ENCODE measurements around the gene TACC2. TPM values are rescaled to one million over a fixed set of nuclear protein-coding genes. Genes with fewer than 3 reads are reported as not detected.

Gene TACC2
- total RNA-seq, 6 experiments from 2014 or later, result 16.2 to 21.1 (median 18.8) TPM

- DNase-seq (no peak), ATAC-seq (no peak)
- Histone ChIP-seq H3K27me3 (no peaks in the 10 kb centered on the region), H3K36me3 (no peaks in the 10 kb centered on the region), H3K27ac (no peak overlapping the region), H3K4me3 (no peak overlapping the region), H3K4me1 (no peaks in the 10 kb centered on the region), H3K9me3 (no peaks in the 10 kb centered on the region)
- TF ChIP-seq POLR2A (IDR thresholded peaks at IDR 0.05), result no peak
- no peak for TF ChIP-seq CTCF (IDR thresholded peaks at IDR 0.05)
- 80% methylated on average over 1 of the region's 5 CpGs for WGBS (ENCODE audit: insufficient coverage, low coverage, low lambda C conversion rate, missing lambda C conversion rate)
- intact Hi-C loops (cut with DNase I), result no loop called here
These were observed 265.9 kb downstream of the TACC2 start for GRCh38 chr10:122254831-122255230.

GRCh38 chr10:122255509-122256301, 266.7 kb downstream of the TACC2 start:
- DNase-seq, result no peak

GRCh38 chr10:122257041-122257440, 268.1 kb downstream of the TACC2 start:
- DNase-seq, result no peak
- WGBS (ENCODE audit: insufficient coverage, low coverage, low lambda C conversion rate, missing lambda C conversion rate), result 100% methylated on average over 1 of the region's 3 CpGs

More at GRCh38 chr10:122255509-122256301, 266.7 kb downstream of the TACC2 start:
- Histone ChIP-seq H3K4me3 (no peak overlapping the region), H3K9me3 (no peaks in the 10 kb centered on the region), H3K36me3 (no peaks in the 10 kb centered on the region), H3K4me1 (no peaks in the 10 kb centered on the region), H3K27me3 (no peaks in the 10 kb centered on the region), H3K27ac (no peak overlapping the region)
- no peak for ATAC-seq
- intact Hi-C loops (cut with DNase I), result no loop called here
- TF ChIP-seq CTCF (IDR thresholded peaks at IDR 0.05) (no peak), POLR2A (IDR thresholded peaks at IDR 0.05) (no peak)
- 83% methylated on average over 10 of the region's 14 CpGs for WGBS (ENCODE audit: insufficient coverage, low coverage, low lambda C conversion rate, missing lambda C conversion rate)

More at GRCh38 chr10:122257041-122257440, 268.1 kb downstream of the TACC2 start:
- Histone ChIP-seq H3K4me1 (no peaks in the 10 kb centered on the region), H3K27me3 (no peaks in the 10 kb centered on the region), H3K4me3 (no peak overlapping the region), H3K9me3 (peaks cover 0 to 5% (median 0%) of the 10 kb centered on the region in 4 donors), H3K36me3 (no peaks in the 10 kb centered on the region), H3K27ac (no peak overlapping the region)
- intact Hi-C loops (cut with DNase I), result no loop called here
- no peak for ATAC-seq
- TF ChIP-seq POLR2A (IDR thresholded peaks at IDR 0.05), result no peak
- TF ChIP-seq CTCF (IDR thresholded peaks at IDR 0.05), result no peak
